Measurements from ENCODE around the gene ICAM3. TPM values are rescaled to one million over a fixed set of nuclear protein-coding genes. Genes with fewer than 3 reads are reported as not detected.

The ICAM3 gene
- total and polyA plus RNA-seq, 2 of the 4 experiments (the other 2 are of a cell fraction): 6.6 to 11.7 TPM

Small RNAs within 50 kb of the gene (microRNA-seq; reads per million reads assigned to microRNA genes)
- gene AC011511.1 (ENCODE audit: insufficient read depth, insufficient read length): not detected
- gene AC011511.4 (ENCODE audit: insufficient read depth, insufficient read length): not detected

Small RNAs within 50 kb of the gene (small RNA-seq; reads per million reads assigned to genes)
- 0 reads per million in 5 experiments for gene AC011511.1
- gene AC011511.4: 0 reads per million in 5 experiments

Other genes starting within 250 kb of the ICAM3 start
- not detected in 2 replicates for gene ANGPTL6, start 236.9 kb downstream of the ICAM3 start, total RNA-seq (2012; rRNA removed)
- 0.17 and 0.21 TPM in 2 replicates for gene ANGPTL6, start 236.9 kb downstream of the ICAM3 start, polyA plus RNA-seq (2012; rRNA removed)
- 24.0 and 30.3 TPM in 2 replicates for gene PPAN, start 233.3 kb downstream of the ICAM3 start, total RNA-seq (2012; rRNA removed)
- gene PPAN, start 233.3 kb downstream of the ICAM3 start, polyA plus RNA-seq (2012; rRNA removed): 38.2 and 41.6 TPM in 2 replicates
- 0.54 and 0.56 TPM in 2 replicates for gene P2RY11, start 227.9 kb downstream of the ICAM3 start, total RNA-seq (2012; rRNA removed)
- 4.5 and 6.6 TPM in 2 replicates for gene P2RY11, start 227.9 kb downstream of the ICAM3 start, polyA plus RNA-seq (2012; rRNA removed)
- 209 and 278 TPM in 2 replicates for gene EIF3G, start 219.7 kb downstream of the ICAM3 start, total RNA-seq (2012; rRNA removed)
- 235 and 243 TPM in 2 replicates for gene EIF3G, start 219.7 kb downstream of the ICAM3 start, polyA plus RNA-seq (2012; rRNA removed)
- 26.2 and 40.3 TPM in 2 replicates for gene DNMT1, start 144.7 kb downstream of the ICAM3 start, total RNA-seq (2012; rRNA removed)
- gene DNMT1, start 144.7 kb downstream of the ICAM3 start, polyA plus RNA-seq (2012; rRNA removed): 83.6 and 88.1 TPM in 2 replicates
- gene S1PR2, start 108.3 kb downstream of the ICAM3 start, total RNA-seq (2012; rRNA removed): 14.0 and 16.7 TPM in 2 replicates
- gene S1PR2, start 108.3 kb downstream of the ICAM3 start, polyA plus RNA-seq (2012; rRNA removed): 15.0 and 16.1 TPM in 2 replicates
- 32.8 and 36.4 TPM in 2 replicates for gene MRPL4, start 87.4 kb downstream of the ICAM3 start, total RNA-seq (2012; rRNA removed)
- gene MRPL4, start 87.4 kb downstream of the ICAM3 start, polyA plus RNA-seq (2012; rRNA removed): 108 and 123 TPM in 2 replicates
- 6.9 and 10.6 TPM in 2 replicates for gene ICAM1, start 68.5 kb downstream of the ICAM3 start, total RNA-seq (2012; rRNA removed)
- 18.3 and 19.1 TPM in 2 replicates for gene ICAM1, start 68.5 kb downstream of the ICAM3 start, polyA plus RNA-seq (2012; rRNA removed)
- gene ICAM4, start 52.7 kb downstream of the ICAM3 start, total RNA-seq (2012; rRNA removed): 2.3 and 2.5 TPM in 2 replicates
- 4.0 TPM in 2 replicates for gene ICAM4, start 52.7 kb downstream of the ICAM3 start, polyA plus RNA-seq (2012; rRNA removed)
- 2.5 and 3.0 TPM in 2 replicates for gene ICAM5, start 49.7 kb downstream of the ICAM3 start, total RNA-seq (2012; rRNA removed)
- gene ICAM5, start 49.7 kb downstream of the ICAM3 start, polyA plus RNA-seq (2012; rRNA removed): 23.9 and 26.5 TPM in 2 replicates
- gene ZGLP1, start 29.8 kb downstream of the ICAM3 start, total RNA-seq (2012; rRNA removed): 0.54 TPM in 1 of 2 replicates, not detected in the other
- 3.1 and 4.1 TPM in 2 replicates for gene ZGLP1, start 29.8 kb downstream of the ICAM3 start, polyA plus RNA-seq (2012; rRNA removed)
- 39.8 and 40.8 TPM in 2 replicates for gene FDX2, start 23.6 kb downstream of the ICAM3 start, total RNA-seq (2012; rRNA removed)
- gene FDX2, start 23.6 kb downstream of the ICAM3 start, polyA plus RNA-seq (2012; rRNA removed): 72.0 and 82.3 TPM in 2 replicates
- gene RAVER1, start 6.1 kb downstream of the ICAM3 start, total RNA-seq (2012; rRNA removed): 2.5 and 2.7 TPM in 2 replicates
- gene RAVER1, start 6.1 kb downstream of the ICAM3 start, polyA plus RNA-seq (2012; rRNA removed): 15.1 and 18.1 TPM in 2 replicates
- gene TYK2, start 40.9 kb upstream of the ICAM3 start, total RNA-seq (2012; rRNA removed): 35.6 and 40.9 TPM in 2 replicates
- 97.9 and 100 TPM in 2 replicates for gene TYK2, start 40.9 kb upstream of the ICAM3 start, polyA plus RNA-seq (2012; rRNA removed)
- gene CDC37, start 63.9 kb upstream of the ICAM3 start, total RNA-seq (2012; rRNA removed): 209 and 248 TPM in 2 replicates
- 629 and 650 TPM in 2 replicates for gene CDC37, start 63.9 kb upstream of the ICAM3 start, polyA plus RNA-seq (2012; rRNA removed)
- 1.7 and 1.8 TPM in 2 replicates for gene PDE4A, start 80.9 kb upstream of the ICAM3 start, total RNA-seq (2012; rRNA removed)
- gene PDE4A, start 80.9 kb upstream of the ICAM3 start, polyA plus RNA-seq (2012; rRNA removed): 5.9 and 7.0 TPM in 2 replicates
- gene KEAP1, start 163.7 kb upstream of the ICAM3 start, total RNA-seq (2012; rRNA removed): 68.0 and 81.6 TPM in 2 replicates
- gene KEAP1, start 163.7 kb upstream of the ICAM3 start, polyA plus RNA-seq (2012; rRNA removed): 63.4 and 64.2 TPM in 2 replicates
- gene S1PR5, start 177.8 kb upstream of the ICAM3 start, total RNA-seq (2012; rRNA removed): 0.36 and 0.56 TPM in 2 replicates
- gene S1PR5, start 177.8 kb upstream of the ICAM3 start, polyA plus RNA-seq (2012; rRNA removed): 0.55 and 0.59 TPM in 2 replicates
- gene ATG4D, start 204.3 kb upstream of the ICAM3 start, total RNA-seq (2012; rRNA removed): 8.2 and 9.2 TPM in 2 replicates
- gene ATG4D, start 204.3 kb upstream of the ICAM3 start, polyA plus RNA-seq (2012; rRNA removed): 21.8 and 22.0 TPM in 2 replicates
- gene KRI1, start 226.4 kb upstream of the ICAM3 start, total RNA-seq (2012; rRNA removed): 5.7 and 7.8 TPM in 2 replicates
- gene KRI1, start 226.4 kb upstream of the ICAM3 start, polyA plus RNA-seq (2012; rRNA removed): 12.9 and 13.3 TPM in 2 replicates
- 3.6 and 3.9 TPM in 2 replicates for gene CDKN2D, start 229.4 kb upstream of the ICAM3 start, total RNA-seq (2012; rRNA removed)
- 8.5 and 9.3 TPM in 2 replicates for gene CDKN2D, start 229.4 kb upstream of the ICAM3 start, polyA plus RNA-seq (2012; rRNA removed)
- not detected in 2 replicates for gene AP1M2, start 247.7 kb upstream of the ICAM3 start, total RNA-seq (2012; rRNA removed)
- 0.17 and 0.37 TPM in 2 replicates for gene AP1M2, start 247.7 kb upstream of the ICAM3 start, polyA plus RNA-seq (2012; rRNA removed)